K562 (cell line): ENCODE measurements around the gene ADPRHL1. TPM values are rescaled to one million over a fixed set of nuclear protein-coding genes. Genes with fewer than 3 reads are reported as not detected.

Experiments used
- DMBX1 ChIP-seq: fragments of 250-450 bp; sonication (Bioruptor Pico); IDR thresholded peaks from 2 replicates; pipeline ENCODE4 v1.8.0; 2022; ENCODE audit warnings: inconsistent platforms, mild to moderate bottlenecking, moderate library complexity, borderline replicate concordance
- FOXK2 ChIP-seq, 2 experiments: fragments of 450-650 bp; IDR thresholded peaks in 1 of 2; conservative IDR thresholded peaks in 1 of 2; 2 replicates each; pipeline ENCODE4 v1.6.1; 2016; ENCODE audit warnings: low read depth in 2 of 2, mild to moderate bottlenecking in 1 of 2
- GABPB1 ChIP-seq: sonication (generic); formaldehyde crosslinking; IDR thresholded peaks from 2 replicates; pipeline ENCODE4 v1.8.0; 2022; ENCODE audit warnings: mild to moderate bottlenecking, missing genetic modification reagents
- NCOA1 ChIP-seq: fragments of 450-650 bp; IDR thresholded peaks from 2 replicates; pipeline ENCODE4 v1.6.1; 2016; ENCODE audit warnings: low read depth
- PTBP1 ChIP-seq: fragments of 200-400 bp; formaldehyde crosslinking; IDR thresholded peaks from 2 replicates; pipeline ENCODE4 v1.6.1; 2017; ENCODE audit warnings: low read depth, low read length
- PURB ChIP-seq: sonication (generic); formaldehyde crosslinking; IDR thresholded peaks from 2 replicates; pipeline ENCODE4 v1.9.0; 2021; ENCODE audit warnings: low read depth, mild to moderate bottlenecking, missing genetic modification reagents
- SREBF2 ChIP-seq: sonication (generic); formaldehyde crosslinking; IDR thresholded peaks from 2 replicates; pipeline ENCODE4 v1.4.0; 2020; ENCODE audit warnings: mild to moderate bottlenecking, missing genetic modification reagents
- ZNF24 ChIP-seq: fragments of 450-650 bp; IDR thresholded peaks from 2 replicates; pipeline ENCODE4 v1.6.1; 2016
- ZNF589 ChIP-seq: fragments of 200-800 bp; sonication (Bioruptor generic); IDR thresholded peaks from 2 replicates; pipeline ENCODE4 v1.6.1; 2016; ENCODE audit warnings: low read depth, missing genetic modification characterization, missing compliant biosample characterization
- ZNF644 ChIP-seq: fragments of 200-800 bp; sonication (Bioruptor generic); IDR thresholded peaks from 2 replicates; pipeline ENCODE4 v1.6.1; 2016; ENCODE audit warnings: low read depth, missing genetic modification characterization, missing compliant biosample characterization
- polyA plus RNA-seq, 8 experiments: library from polyadenylated mRNA; depleted of rRNA in 4 of 8; stranded (reverse) in 5 of 8; unstranded in 3 of 8; fragments of >200 nt; fragmentation: Nextera tagmentation in 2 of 8; fragmentation: Illumina TruSeq in 1 of 8; extraction: Ambion mirVana in 2 of 8; extraction: Trizol in 1 of 8; gene quantifications; 2 replicates each; pipeline versions ENCODE4 v1.2.1 to v1.2.3, GENCODE V29; 2011 to 2014; ENCODE audit warnings: inconsistent platforms in 1 of 8, missing spikeins in 1 of 8
- total RNA-seq, 7 experiments: library from RNA; depleted of rRNA in 6 of 7; stranded (reverse); fragments of >200 nt in 6 of 7; fragmentation: Illumina TruSeq in 2 of 7; extraction: Trizol in 2 of 7; gene quantifications; 2 replicates each; pipeline versions ENCODE4 v1.2.1 to v1.2.3, GENCODE V29; 2011 to 2021; ENCODE audit warnings: low replicate concordance in 1 of 7
- TF ChIP-seq, protein P1 (sequence below), 2 experiments: fragments of 250-450 bp in 1 of 2; fragments of 450-650 bp in 1 of 2; sonication (Bioruptor Pico) in 1 of 2; IDR thresholded peaks; 2 replicates each; pipeline versions ENCODE4 v1.6.1 to v1.8.0; 2016 to 2021; ENCODE audit warnings: mild to moderate bottlenecking in 2 of 2, moderate library complexity in 2 of 2, missing compliant biosample characterization in 1 of 2, missing genetic modification characterization in 1 of 2
- TF ChIP-seq, protein P2 (sequence below): sonication (generic); formaldehyde crosslinking; IDR thresholded peaks from 2 replicates; pipeline ENCODE4 v1.8.1; 2023; ENCODE audit warnings: mild to moderate bottlenecking, missing genetic modification reagents
- TF ChIP-seq, protein P3 (sequence below): sonication (generic); formaldehyde crosslinking; IDR thresholded peaks from 2 replicates; pipeline ENCODE4 v1.8.1; 2022; ENCODE audit warnings: missing genetic modification reagents
- TF ChIP-seq, protein P4 (sequence below): IDR thresholded peaks from 2 replicates; pipeline ENCODE4 v1.6.1; 2011; ENCODE audit not compliant: insufficient read length; ENCODE audit errors: extremely low read depth
- TF ChIP-seq, protein P5 (sequence below), 3 experiments: IDR thresholded peaks in 2 of 3; conservative IDR thresholded peaks in 1 of 3; 2 replicates each; pipeline ENCODE4 v1.5.1; 2011 to 2012; ENCODE audit warnings: low read length in 3 of 3, mild to moderate bottlenecking in 3 of 3, control low read depth in 2 of 3, improper control_type of control experiment in 1 of 3, inconsistent platforms in 1 of 3, low read depth in 1 of 3, mixed read lengths in 1 of 3, moderate library complexity in 1 of 3; ENCODE audit not compliant: insufficient read depth in 2 of 3

Gene ADPRHL1
- total and polyA plus RNA-seq, 9 of the 15 experiments (the other 6 are each of a cell fraction or from before 2014, with no cell fraction given) = 0.06 to 0.76 (median 0.37) TPM; not detected in 1

DNA sequence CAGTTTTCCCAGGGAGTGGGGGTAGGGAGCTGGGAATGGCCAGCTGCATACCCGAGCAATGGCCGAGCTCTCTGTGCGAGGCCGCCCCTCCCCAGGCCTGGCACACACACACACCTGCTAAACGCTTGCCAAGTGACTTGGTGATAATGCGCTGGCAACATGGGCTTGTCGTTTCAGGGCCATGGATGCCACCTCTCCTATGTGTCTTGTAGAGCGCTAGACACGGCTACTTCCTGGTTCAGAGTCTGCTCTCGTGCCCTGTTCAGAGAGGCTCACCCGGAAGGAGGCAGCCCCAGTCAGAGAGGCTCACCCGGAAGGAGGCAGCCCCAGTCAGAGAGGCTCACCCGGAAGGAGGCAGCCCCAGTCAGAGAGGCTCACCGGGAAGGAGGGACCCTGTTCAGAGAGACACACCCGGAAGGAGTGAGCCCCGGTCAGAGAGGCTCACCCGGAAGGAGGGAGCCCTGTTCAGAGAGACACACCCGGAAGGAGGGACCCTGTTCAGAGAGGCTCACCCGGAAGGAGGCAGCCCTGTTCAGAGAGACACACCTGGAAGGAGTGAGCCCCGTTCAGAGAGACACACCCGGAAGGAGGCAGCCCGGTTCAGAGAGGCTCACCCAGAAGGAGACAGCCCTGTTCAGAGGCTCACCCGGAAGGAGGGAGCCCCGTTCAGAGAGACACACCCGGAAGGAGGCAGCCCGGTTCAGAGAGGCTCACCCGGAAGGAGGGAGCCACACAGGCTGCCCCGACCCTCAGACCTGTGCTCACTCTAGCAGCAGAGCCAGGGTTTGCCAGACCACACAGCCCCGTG, 4.2 kb downstream of the ADPRHL1 start (continued):
- TF ChIP-seq ZNF589 (CRISPR knock-in tag) = no peak
- TF ChIP-seq SREBF2 (CRISPR knock-in tag) = no peak
- peak; percentile 98 for TF ChIP-seq NCOA1
- TF ChIP-seq, protein P1, sequence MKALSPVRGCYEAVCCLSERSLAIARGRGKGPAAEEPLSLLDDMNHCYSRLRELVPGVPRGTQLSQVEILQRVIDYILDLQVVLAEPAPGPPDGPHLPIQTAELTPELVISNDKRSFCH (CRISPR knock-in tag; IDR thresholded peaks at IDR 0.05) = no peak
- TF ChIP-seq, protein P1 (tag; IDR thresholded peaks at IDR 0.05) = no peak
- TF ChIP-seq, protein P2, sequence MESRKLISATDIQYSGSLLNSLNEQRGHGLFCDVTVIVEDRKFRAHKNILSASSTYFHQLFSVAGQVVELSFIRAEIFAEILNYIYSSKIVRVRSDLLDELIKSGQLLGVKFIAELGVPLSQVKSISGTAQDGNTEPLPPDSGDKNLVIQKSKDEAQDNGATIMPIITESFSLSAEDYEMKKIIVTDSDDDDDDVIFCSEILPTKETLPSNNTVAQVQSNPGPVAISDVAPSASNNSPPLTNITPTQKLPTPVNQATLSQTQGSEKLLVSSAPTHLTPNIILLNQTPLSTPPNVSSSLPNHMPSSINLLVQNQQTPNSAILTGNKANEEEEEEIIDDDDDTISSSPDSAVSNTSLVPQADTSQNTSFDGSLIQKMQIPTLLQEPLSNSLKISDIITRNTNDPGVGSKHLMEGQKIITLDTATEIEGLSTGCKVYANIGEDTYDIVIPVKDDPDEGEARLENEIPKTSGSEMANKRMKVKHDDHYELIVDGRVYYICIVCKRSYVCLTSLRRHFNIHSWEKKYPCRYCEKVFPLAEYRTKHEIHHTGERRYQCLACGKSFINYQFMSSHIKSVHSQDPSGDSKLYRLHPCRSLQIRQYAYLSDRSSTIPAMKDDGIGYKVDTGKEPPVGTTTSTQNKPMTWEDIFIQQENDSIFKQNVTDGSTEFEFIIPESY (CRISPR knock-in tag) = peak; percentile 32; the same call in 1 of the 2 replicates
- no peak for TF ChIP-seq PURB
- 0 out of 2 replicates have a peak, but pooled peaks have one; percentile 18 for TF ChIP-seq ZNF644
- peak; percentile 46 to 72; a peak in 3 of 4 replicates for TF ChIP-seq FOXK2 (conservative IDR thresholded peaks at IDR 0.05 in 1 of 2, IDR thresholded peaks at IDR 0.05 in 1 of 2; ENCODE audit: low read depth in 2 of 2)
- peak; percentile 99 for TF ChIP-seq GABPB1 (CRISPR knock-in tag)
- peak; percentile 63; the same call in 1 of the 2 replicates for TF ChIP-seq PTBP1
- TF ChIP-seq, protein P3, sequence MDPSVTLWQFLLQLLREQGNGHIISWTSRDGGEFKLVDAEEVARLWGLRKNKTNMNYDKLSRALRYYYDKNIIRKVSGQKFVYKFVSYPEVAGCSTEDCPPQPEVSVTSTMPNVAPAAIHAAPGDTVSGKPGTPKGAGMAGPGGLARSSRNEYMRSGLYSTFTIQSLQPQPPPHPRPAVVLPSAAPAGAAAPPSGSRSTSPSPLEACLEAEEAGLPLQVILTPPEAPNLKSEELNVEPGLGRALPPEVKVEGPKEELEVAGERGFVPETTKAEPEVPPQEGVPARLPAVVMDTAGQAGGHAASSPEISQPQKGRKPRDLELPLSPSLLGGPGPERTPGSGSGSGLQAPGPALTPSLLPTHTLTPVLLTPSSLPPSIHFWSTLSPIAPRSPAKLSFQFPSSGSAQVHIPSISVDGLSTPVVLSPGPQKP = no peak
- TF ChIP-seq, protein P4, sequence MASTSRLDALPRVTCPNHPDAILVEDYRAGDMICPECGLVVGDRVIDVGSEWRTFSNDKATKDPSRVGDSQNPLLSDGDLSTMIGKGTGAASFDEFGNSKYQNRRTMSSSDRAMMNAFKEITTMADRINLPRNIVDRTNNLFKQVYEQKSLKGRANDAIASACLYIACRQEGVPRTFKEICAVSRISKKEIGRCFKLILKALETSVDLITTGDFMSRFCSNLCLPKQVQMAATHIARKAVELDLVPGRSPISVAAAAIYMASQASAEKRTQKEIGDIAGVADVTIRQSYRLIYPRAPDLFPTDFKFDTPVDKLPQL = no peak
- TF ChIP-seq DMBX1 (CRISPR knock-in tag) = no peak
- TF ChIP-seq, protein P5, sequence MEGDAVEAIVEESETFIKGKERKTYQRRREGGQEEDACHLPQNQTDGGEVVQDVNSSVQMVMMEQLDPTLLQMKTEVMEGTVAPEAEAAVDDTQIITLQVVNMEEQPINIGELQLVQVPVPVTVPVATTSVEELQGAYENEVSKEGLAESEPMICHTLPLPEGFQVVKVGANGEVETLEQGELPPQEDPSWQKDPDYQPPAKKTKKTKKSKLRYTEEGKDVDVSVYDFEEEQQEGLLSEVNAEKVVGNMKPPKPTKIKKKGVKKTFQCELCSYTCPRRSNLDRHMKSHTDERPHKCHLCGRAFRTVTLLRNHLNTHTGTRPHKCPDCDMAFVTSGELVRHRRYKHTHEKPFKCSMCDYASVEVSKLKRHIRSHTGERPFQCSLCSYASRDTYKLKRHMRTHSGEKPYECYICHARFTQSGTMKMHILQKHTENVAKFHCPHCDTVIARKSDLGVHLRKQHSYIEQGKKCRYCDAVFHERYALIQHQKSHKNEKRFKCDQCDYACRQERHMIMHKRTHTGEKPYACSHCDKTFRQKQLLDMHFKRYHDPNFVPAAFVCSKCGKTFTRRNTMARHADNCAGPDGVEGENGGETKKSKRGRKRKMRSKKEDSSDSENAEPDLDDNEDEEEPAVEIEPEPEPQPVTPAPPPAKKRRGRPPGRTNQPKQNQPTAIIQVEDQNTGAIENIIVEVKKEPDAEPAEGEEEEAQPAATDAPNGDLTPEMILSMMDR (IDR thresholded peaks at IDR 0.05 in 2 of 3, conservative IDR thresholded peaks at IDR 0.05 in 1 of 3; ENCODE audit: insufficient read depth in 2 of 3, low read depth in 1 of 3, low read length in 3 of 3) = no peak
- peak; percentile 22; the same call in 1 of the 2 replicates for TF ChIP-seq ZNF24
